Activated naive CD8-positive, alpha-beta T cell treated with anti-CD3 and anti-CD28 coated beads, Interleukin-2, amount 50 U/mL, for 24 hours (primary cell): ENCODE data around the gene STRADB.

Experiments used
- ATAC-seq: fragments of 150-1000 bp; cut with Tn5 transposase; one replicate; pipeline ENCODE4 v1.10.0; 2021
- DNase-seq: peaks from one replicate; pipeline ENCODE4 v3.0.0; 2021
- H3K27ac Mint-ChIP-seq: one replicate; pipeline ENCODE4 v1.8.0; 2021; ENCODE audit warnings: mild to moderate bottlenecking, mixed read lengths
- H3K27me3 Mint-ChIP-seq: one replicate; pipeline ENCODE4 v1.8.0; 2021; ENCODE audit warnings: mixed read lengths
- H3K36me3 Mint-ChIP-seq: one replicate; pipeline ENCODE4 v1.8.0; 2021; ENCODE audit warnings: low read depth, mixed read lengths
- H3K4me1 Mint-ChIP-seq: one replicate; pipeline ENCODE4 v1.8.0; 2021; ENCODE audit warnings: mixed read lengths
- H3K4me3 Mint-ChIP-seq: one replicate; pipeline ENCODE4 v1.8.0; 2021; ENCODE audit warnings: mild to moderate bottlenecking, moderate library complexity, mixed read lengths
- H3K9me3 Mint-ChIP-seq: one replicate; pipeline ENCODE4 v1.8.0; 2021; ENCODE audit warnings: mixed read lengths

Gene STRADB

DNA sequence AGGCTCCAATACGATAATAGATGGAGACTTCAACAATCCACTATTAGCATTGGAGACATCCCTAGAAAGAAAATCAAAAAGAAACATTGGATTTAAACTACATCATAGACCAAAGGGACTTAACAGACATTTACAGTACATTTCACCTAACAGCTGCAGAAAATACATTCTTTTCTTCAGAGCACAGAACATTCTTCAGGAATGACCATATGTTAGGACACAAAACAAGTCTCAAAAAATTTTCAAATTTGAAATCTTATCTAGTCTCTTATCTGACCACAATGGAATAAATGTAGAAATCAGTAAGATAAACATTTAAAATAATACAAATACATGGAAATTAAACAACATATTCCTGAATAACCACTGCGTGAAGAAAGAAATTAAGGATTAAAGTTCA is 68.7 kb downstream of the STRADB start:
- no peak for ATAC-seq
- Mint-ChIP-seq H3K4me1 (peaks cover 9% of the 10 kb centered on the region), H3K9me3 (peaks cover 48% of the 10 kb centered on the region), H3K27me3 (no peaks in the 10 kb centered on the region), H3K4me3 (no peak overlapping the region), H3K27ac (no peak overlapping the region), H3K36me3 (peaks cover 7% of the 10 kb centered on the region)
- no peak for DNase-seq

DNA sequence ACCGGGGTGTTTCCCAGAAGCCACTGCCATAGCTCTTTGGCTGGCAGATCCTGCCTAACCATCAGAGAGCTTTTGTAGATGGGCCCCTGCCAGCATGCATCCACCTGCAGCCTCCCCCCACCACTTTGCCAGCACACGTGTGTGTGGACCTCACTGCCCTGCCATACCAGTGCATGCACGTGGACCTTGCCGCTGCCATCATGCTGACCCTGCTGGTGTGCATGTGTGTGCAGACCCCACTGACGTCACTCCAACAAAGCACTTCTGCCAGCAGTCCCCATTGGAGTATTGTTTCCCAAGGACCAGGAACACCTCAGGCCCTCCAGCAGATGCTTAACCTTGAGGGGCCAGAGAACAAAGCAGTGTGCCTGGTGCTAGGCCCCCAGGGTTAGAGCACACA is 71.4 kb downstream of the STRADB start:
- DNase-seq (no peak), ATAC-seq (no peak)
- H3K27ac Mint-ChIP-seq = no peak overlapping the region
- no peak overlapping the region for H3K4me3 Mint-ChIP-seq
- H3K27me3 Mint-ChIP-seq = no peaks in the 10 kb centered on the region
- H3K4me1 Mint-ChIP-seq = peaks cover 22% of the 10 kb centered on the region
- H3K36me3 Mint-ChIP-seq = peaks cover 11% of the 10 kb centered on the region
- peaks cover 66% of the 10 kb centered on the region for H3K9me3 Mint-ChIP-seq

DNA sequence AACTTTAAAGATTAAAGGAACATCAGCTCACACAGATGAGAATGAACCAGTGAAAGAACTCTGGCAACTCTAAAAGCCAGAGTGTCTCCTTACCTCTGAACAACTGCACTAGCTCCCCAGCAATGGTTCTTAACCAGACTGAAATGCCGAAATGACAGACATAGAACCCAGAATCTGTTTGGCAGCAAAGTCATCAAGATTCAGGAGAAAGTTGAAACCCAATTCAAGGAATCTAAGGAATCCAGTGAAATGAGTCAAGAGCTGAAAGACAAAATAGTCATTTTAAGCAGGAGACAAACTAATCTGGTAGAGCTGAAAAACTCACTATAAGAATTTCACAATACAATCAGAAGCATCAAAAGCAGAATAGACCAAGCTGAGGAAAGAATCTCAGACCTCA is 72.0 kb downstream of the STRADB start:
- peaks cover 11% of the 10 kb centered on the region for H3K36me3 Mint-ChIP-seq
- no peaks in the 10 kb centered on the region for H3K27me3 Mint-ChIP-seq
- DNase-seq (no peak), ATAC-seq (no peak)
- H3K27ac Mint-ChIP-seq = no peak overlapping the region
- H3K4me1 Mint-ChIP-seq = peaks cover 22% of the 10 kb centered on the region
- no peak overlapping the region for H3K4me3 Mint-ChIP-seq
- peaks cover 68% of the 10 kb centered on the region for H3K9me3 Mint-ChIP-seq
